ENCODE measurements around the gene SLC22A5.

GRCh38 chr5:132363431-132364112 lies 5.9 kb upstream of the SLC22A5 start:
- TF ChIP-seq CTCF (IDR thresholded peaks at IDR 0.05): no peak
- TF ChIP-seq POLR2A (IDR thresholded peaks at IDR 0.05): no peak
- no peak for TF ChIP-seq POLR2AphosphoS5 (IDR thresholded peaks at IDR 0.05)

Data from breast epithelium (tissue), 3 donors.